ENCODE results near the gene KLHL29. TPM values are rescaled to one million over a fixed set of nuclear protein-coding genes. Genes with fewer than 3 reads are reported as not detected.

Gene KLHL29
- total RNA-seq, 1 experiment from 2014 or later = 7.7 TPM

DNA sequence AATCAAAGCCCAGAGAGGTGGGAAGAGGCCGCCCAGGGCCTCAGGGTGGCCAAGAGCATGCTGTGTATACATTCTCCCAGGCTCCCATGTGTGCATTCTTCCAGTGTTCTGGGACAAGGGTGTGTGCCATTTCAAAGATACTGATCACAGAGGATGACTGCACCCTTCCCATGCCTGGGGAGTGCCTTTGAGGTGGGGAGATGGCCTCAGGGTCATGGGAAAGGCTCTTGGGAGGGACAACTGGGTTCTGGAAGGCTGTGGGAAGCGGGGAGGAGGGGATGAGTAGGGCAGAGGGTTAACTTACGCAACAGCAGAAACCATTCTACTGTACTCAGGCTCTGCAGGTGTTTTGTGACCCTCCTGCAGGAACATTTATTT lies 40.9 kb downstream of the KLHL29 start:
- no peaks in the 10 kb centered on the region for H3K27me3 ChIP-seq (ENCODE audit: control insufficient read depth, insufficient read depth, low read length)
- TF ChIP-seq TCF7L2 (IDR thresholded peaks at IDR 0.05; ENCODE audit: low read depth, low read length) (no peak), POLR2AphosphoS5 (IDR thresholded peaks at IDR 0.05; ENCODE audit: low read depth, low read length) (no peak), CTCF (IDR thresholded peaks at IDR 0.05) (no peak), SIN3A (IDR thresholded peaks at IDR 0.05; ENCODE audit: borderline replicate concordance, insufficient read depth, low read depth, low read length) (no peak)
- TF ChIP-seq, protein P1, sequence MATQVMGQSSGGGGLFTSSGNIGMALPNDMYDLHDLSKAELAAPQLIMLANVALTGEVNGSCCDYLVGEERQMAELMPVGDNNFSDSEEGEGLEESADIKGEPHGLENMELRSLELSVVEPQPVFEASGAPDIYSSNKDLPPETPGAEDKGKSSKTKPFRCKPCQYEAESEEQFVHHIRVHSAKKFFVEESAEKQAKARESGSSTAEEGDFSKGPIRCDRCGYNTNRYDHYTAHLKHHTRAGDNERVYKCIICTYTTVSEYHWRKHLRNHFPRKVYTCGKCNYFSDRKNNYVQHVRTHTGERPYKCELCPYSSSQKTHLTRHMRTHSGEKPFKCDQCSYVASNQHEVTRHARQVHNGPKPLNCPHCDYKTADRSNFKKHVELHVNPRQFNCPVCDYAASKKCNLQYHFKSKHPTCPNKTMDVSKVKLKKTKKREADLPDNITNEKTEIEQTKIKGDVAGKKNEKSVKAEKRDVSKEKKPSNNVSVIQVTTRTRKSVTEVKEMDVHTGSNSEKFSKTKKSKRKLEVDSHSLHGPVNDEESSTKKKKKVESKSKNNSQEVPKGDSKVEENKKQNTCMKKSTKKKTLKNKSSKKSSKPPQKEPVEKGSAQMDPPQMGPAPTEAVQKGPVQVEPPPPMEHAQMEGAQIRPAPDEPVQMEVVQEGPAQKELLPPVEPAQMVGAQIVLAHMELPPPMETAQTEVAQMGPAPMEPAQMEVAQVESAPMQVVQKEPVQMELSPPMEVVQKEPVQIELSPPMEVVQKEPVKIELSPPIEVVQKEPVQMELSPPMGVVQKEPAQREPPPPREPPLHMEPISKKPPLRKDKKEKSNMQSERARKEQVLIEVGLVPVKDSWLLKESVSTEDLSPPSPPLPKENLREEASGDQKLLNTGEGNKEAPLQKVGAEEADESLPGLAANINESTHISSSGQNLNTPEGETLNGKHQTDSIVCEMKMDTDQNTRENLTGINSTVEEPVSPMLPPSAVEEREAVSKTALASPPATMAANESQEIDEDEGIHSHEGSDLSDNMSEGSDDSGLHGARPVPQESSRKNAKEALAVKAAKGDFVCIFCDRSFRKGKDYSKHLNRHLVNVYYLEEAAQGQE (IDR thresholded peaks at IDR 0.05; ENCODE audit: insufficient read depth in 1 of 2, low read depth in 2 of 2, low read length in 1 of 2) = no peak
- POLR2A ChIA-PET = no interaction called here
- no peaks in the 10 kb centered on the region for H3K36me3 ChIP-seq (ENCODE audit: control insufficient read depth, insufficient read depth, low read length)
- intact Hi-C loops (cut with micrococcal nuclease; ENCODE audit: unreplicated experiment) = no loop called here
- CTCF ChIA-PET = no interaction called here
- 0 out of 2 replicates have a peak, but pooled peaks have one; percentile 32 for ATAC-seq
- H3K4me1 ChIP-seq (ENCODE audit: control insufficient read depth, insufficient read depth, low read length) = no peaks in the 10 kb centered on the region
- H3K27ac ChIP-seq (ENCODE audit: low read length) = no peak overlapping the region
- no peaks in the 10 kb centered on the region for H3K9me3 ChIP-seq (ENCODE audit: control insufficient read depth, insufficient read depth, low read depth, low read length)
- no peak overlapping the region for H3K4me3 ChIP-seq (ENCODE audit: low read depth in 2 of 2, low read length in 2 of 2)
- BruUV-seq (replicated peaks) = no TSS peak
- in situ Hi-C loops (cut with HindIII; ENCODE audit: low pct_unique_long_range_greater_than_20kb, low sequenced_read_pairs) = no loop called here
- DNase-seq (ENCODE audit: low read depth, low spot score) = no peak

DNA sequence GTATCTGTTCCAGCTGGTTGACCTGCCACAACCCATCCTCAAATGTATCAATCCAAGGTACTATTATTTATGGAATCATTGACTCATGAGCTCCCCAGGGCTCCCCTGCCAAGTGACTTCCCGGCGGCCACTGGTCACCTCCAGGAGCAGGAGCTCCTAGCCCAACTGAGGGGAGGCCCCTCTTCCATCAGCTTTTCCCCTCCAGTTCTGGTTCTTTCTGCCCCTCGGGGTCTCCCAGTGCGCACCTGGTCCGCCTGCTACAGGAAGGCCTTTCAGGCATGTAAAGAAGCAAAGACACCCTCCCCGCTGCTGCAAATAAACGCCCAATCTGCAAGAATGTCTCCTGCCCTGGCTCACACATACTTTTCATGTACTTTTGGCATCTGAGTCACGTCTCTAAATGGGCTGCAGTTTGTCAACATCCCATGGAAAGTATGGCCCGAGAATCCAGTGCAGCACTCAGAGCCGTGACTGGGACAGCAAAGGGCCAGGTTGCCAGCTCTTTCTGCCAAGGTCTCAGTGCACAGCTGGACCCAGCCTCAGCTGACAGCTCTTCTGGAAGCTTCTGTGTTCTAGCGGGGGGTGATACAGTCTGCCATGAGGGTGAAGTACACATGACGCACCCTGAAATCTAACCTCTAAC lies 41.4 kb downstream of the KLHL29 start:
- in situ Hi-C loops (cut with HindIII; ENCODE audit: low pct_unique_long_range_greater_than_20kb, low sequenced_read_pairs) = no loop called here
- H3K36me3 ChIP-seq (ENCODE audit: control insufficient read depth, insufficient read depth, low read length) = no peaks in the 10 kb centered on the region
- no peaks in the 10 kb centered on the region for H3K4me1 ChIP-seq (ENCODE audit: control insufficient read depth, insufficient read depth, low read length)
- H3K4me3 ChIP-seq (ENCODE audit: low read depth in 2 of 2, low read length in 2 of 2) = no peak overlapping the region
- BruUV-seq (replicated peaks) = no TSS peak
- no peaks in the 10 kb centered on the region for H3K27me3 ChIP-seq (ENCODE audit: control insufficient read depth, insufficient read depth, low read length)
- CTCF ChIA-PET = no interaction called here
- no peak for TF ChIP-seq CTCF (IDR thresholded peaks at IDR 0.05)
- TF ChIP-seq, protein P1 (IDR thresholded peaks at IDR 0.05; ENCODE audit: insufficient read depth in 1 of 2, low read depth in 2 of 2, low read length in 1 of 2) = no peak
- TF ChIP-seq SIN3A (IDR thresholded peaks at IDR 0.05; ENCODE audit: borderline replicate concordance, insufficient read depth, low read depth, low read length) = no peak
- no peak for TF ChIP-seq TCF7L2 (IDR thresholded peaks at IDR 0.05; ENCODE audit: low read depth, low read length)
- TF ChIP-seq POLR2AphosphoS5 (IDR thresholded peaks at IDR 0.05; ENCODE audit: low read depth, low read length) = no peak
- H3K27ac ChIP-seq (ENCODE audit: low read length) = no peak overlapping the region
- intact Hi-C loops (cut with micrococcal nuclease; ENCODE audit: unreplicated experiment) = no loop called here
- POLR2A ChIA-PET = no interaction called here
- DNase-seq (ENCODE audit: low read depth, low spot score) (no peak), ATAC-seq (no peak)
- no peaks in the 10 kb centered on the region for H3K9me3 ChIP-seq (ENCODE audit: control insufficient read depth, insufficient read depth, low read depth, low read length)

All from Panc1 (cell line).